ENCODE results near the gene TTN.
A peak's percentile ranks its signal among the peaks of the same experiment; 100 is the strongest.

Gene TTN

GRCh38 chr2:178485356-178485755, 321.9 kb downstream of the TTN start:
- DNase-seq (ENCODE audit: low spot score): no peak

- peak; percentile 12 for DNase-seq (ENCODE audit: low spot score)
Measured at GRCh38 chr2:178484245-178485041, 322.8 kb downstream of the TTN start.

GRCh38 chr2:178482437-178482836, 324.8 kb downstream of the TTN start:
- no peak for DNase-seq (ENCODE audit: low spot score)

- DNase-seq (ENCODE audit: low spot score): peak; percentile 94
Measured at GRCh38 chr2:178480227-178481181, 326.7 kb downstream of the TTN start, which contains the start of gene PLEKHA3. TSS of gene PLEKHA3 (plus strand) at chr2:178480457. CDS start at chr2:178480870, 413 bp downstream.

GRCh38 chr2:178479758-178480226, 327.4 kb downstream of the TTN start:
- DNase-seq (ENCODE audit: low spot score): no peak

- peak; percentile 11 for DNase-seq (ENCODE audit: low spot score)
Measured at GRCh38 chr2:178479275-178479616, 328.0 kb downstream of the TTN start.

GRCh38 chr2:178478439-178479274, 328.6 kb downstream of the TTN start, which contains the start of gene FKBP7:
TSS of gene FKBP7 (minus strand) at chr2:178478600. CDS start at chr2:178478499, 101 bp downstream.
- DNase-seq (ENCODE audit: low spot score): peak; percentile 81

GRCh38 chr2:178478130-178478438, 329.1 kb downstream of the TTN start:
- peak; percentile 10 for DNase-seq (ENCODE audit: low spot score)

GRCh38 chr2:178477443-178478129, 329.6 kb downstream of the TTN start:
- peak; percentile 8 for DNase-seq (ENCODE audit: low spot score)

- no peak for DNase-seq (ENCODE audit: low spot score)
Measured at GRCh38 chr2:178476477-178476876, 330.7 kb downstream of the TTN start.

Data from kidney capillary endothelial cell (primary cell).